Neural cell (in vitro differentiated cells): ENCODE data around the gene EP400.

ENCODE experiments used
- EP300 ChIP-seq: fragments of 450-650 bp; conservative IDR thresholded peaks from 2 replicates; pipeline ENCODE4 v1.6.1; 2014; ENCODE audit warnings: antibody characterized with exemption, mild to moderate bottlenecking, moderate library complexity; ENCODE audit not compliant: poor library complexity, severe bottlenecking
- EZH2 ChIP-seq: fragments of 200-600, 300-800 bp; shearing (Covaris generic), sonication (generic); IDR thresholded peaks from 2 replicates; pipeline ENCODE4 v1.6.1; 2014; ENCODE audit warnings: antibody characterized with exemption, low read length, borderline replicate concordance, mild to moderate bottlenecking; ENCODE audit not compliant: insufficient read depth, poor library complexity, severe bottlenecking
- POLR2AphosphoS5 ChIP-seq: IDR thresholded peaks from 2 replicates; pipeline ENCODE4 v1.6.1; 2012
- TF ChIP-seq, protein P1 (sequence below): fragments of 450-650 bp; IDR thresholded peaks from 2 replicates; pipeline ENCODE4 v1.5.1; 2014; ENCODE audit warnings: antibody characterized with exemption, mild to moderate bottlenecking, moderate library complexity; ENCODE audit not compliant: poor library complexity, severe bottlenecking

DNA sequence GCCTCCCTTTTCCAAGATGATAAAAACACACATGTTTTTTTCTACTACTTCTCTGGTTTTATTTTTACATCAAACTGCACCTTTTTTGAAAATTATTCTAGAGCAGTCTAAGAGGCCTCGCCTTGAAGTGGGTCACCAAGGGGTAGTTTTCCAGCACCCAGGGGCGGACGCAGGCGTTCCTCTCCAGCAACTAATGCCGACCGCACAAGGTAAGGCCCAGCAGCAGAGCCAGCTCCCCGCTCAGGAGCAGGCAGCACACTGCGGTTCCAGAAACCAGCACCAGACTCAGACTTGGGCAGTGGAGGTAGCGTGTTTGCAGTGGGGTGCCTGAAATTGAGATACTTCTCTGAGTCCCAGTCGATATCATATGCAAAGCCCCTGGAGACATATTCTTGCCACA, 31.6 kb downstream of the EP400 start:
- TF ChIP-seq, protein P1, sequence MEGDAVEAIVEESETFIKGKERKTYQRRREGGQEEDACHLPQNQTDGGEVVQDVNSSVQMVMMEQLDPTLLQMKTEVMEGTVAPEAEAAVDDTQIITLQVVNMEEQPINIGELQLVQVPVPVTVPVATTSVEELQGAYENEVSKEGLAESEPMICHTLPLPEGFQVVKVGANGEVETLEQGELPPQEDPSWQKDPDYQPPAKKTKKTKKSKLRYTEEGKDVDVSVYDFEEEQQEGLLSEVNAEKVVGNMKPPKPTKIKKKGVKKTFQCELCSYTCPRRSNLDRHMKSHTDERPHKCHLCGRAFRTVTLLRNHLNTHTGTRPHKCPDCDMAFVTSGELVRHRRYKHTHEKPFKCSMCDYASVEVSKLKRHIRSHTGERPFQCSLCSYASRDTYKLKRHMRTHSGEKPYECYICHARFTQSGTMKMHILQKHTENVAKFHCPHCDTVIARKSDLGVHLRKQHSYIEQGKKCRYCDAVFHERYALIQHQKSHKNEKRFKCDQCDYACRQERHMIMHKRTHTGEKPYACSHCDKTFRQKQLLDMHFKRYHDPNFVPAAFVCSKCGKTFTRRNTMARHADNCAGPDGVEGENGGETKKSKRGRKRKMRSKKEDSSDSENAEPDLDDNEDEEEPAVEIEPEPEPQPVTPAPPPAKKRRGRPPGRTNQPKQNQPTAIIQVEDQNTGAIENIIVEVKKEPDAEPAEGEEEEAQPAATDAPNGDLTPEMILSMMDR: no peak
- TF ChIP-seq POLR2AphosphoS5 (no peak), EZH2 (no peak), EP300 (no peak)
